A549 (cell line): Measurements from ENCODE around the gene KIF4B. TPM values are rescaled to one million over a fixed set of nuclear protein-coding genes. Genes with fewer than 3 reads are reported as not detected.

Experiments
- ATAC-seq, 2 experiments: fragments of 200-7000 bp in 1 of 2; fragments of >200 bp in 1 of 2; cut with Nextera tagmentation in 1 of 2; cut with Tn5 transposase in 1 of 2; 3 replicates each; pipeline versions ENCODE4 v1.8.0 to v1.9.1; 2018 to 2020; ENCODE audit warnings: mild to moderate bottlenecking in 1 of 2, moderate library complexity in 1 of 2
- CTCF ChIA-PET: fragments of 300-600 bp; sonication (Branson Sonifier 250); formaldehyde crosslinking; extraction: SDS; loops from one replicate; lab custom pipeline; 2021; ENCODE audit warnings: antibody characterized with exemption, inconsistent platforms; lab: Yijun Ruan, JAX
- POLR2A ChIA-PET: fragments of 350-600 bp; formaldehyde crosslinking; extraction: SDS; loops from one replicate; lab custom pipeline; 2021; ENCODE audit warnings: antibody characterized with exemption, inconsistent platforms; lab: Yijun Ruan, JAX
- DNase-seq, 2 experiments: peaks; one replicate each; pipeline versions ENCODE4 v3.0.0 to v3.0.0-alpha.2; 2011 to 2016; ENCODE audit warnings: low read depth in 1 of 2, low spot score in 1 of 2
- FAIRE-seq: peaks from 2 replicates; lab custom pipeline; 2011; peaks lifted over from hg19 to GRCh38; lab: Jason Lieb, UNC
- H3K27ac ChIP-seq, 2 experiments: fragments of >200 bp; sonication (Bioruptor Twin); formaldehyde crosslinking; 3 replicates each; pipeline ENCODE4 v1.5.1; 2016 to 2017
- H3K4me1 ChIP-seq: fragments of >200 bp; sonication (Bioruptor Twin); formaldehyde crosslinking; 3 replicates; pipeline ENCODE4 v1.6.1; 2016
- H3K4me2 ChIP-seq: fragments of >200 bp; sonication (Bioruptor Twin); formaldehyde crosslinking; 3 replicates; pipeline ENCODE4 v1.6.1; 2016
- H3K4me3 ChIP-seq: fragments of >200 bp; sonication (Bioruptor Twin); formaldehyde crosslinking; 3 replicates; pipeline ENCODE4 v1.5.1; 2016
- H3K9me3 ChIP-seq: fragments of >200 bp; sonication (Bioruptor Twin); formaldehyde crosslinking; 3 replicates; pipeline ENCODE4 v1.6.1; 2016
- BHLHE40 ChIP-seq: IDR thresholded peaks from 2 replicates; pipeline ENCODE4 v1.6.1; 2012; ENCODE audit warnings: low read depth, low read length, inconsistent platforms
- CBX2 ChIP-seq: fragments of 200-600 bp; sonication (generic); IDR thresholded peaks from 2 replicates; pipeline ENCODE4 v1.6.1; 2016; ENCODE audit warnings: low read depth, mild to moderate bottlenecking, borderline replicate concordance
- CHD4 ChIP-seq: fragments of 200-600 bp; sonication (generic); IDR thresholded peaks from 2 replicates; pipeline ENCODE4 v1.6.1; 2016; ENCODE audit warnings: antibody characterized with exemption, mild to moderate bottlenecking, borderline replicate concordance
- CTCF ChIP-seq: fragments of >200 bp; sonication (Bioruptor Twin); formaldehyde crosslinking; IDR thresholded peaks from 3 replicates; pipeline ENCODE4 v1.5.1; 2016
- E2F6 ChIP-seq: IDR thresholded peaks from 2 replicates; pipeline ENCODE4 v1.6.1; 2012; ENCODE audit warnings: low read depth, borderline replicate concordance
- EHMT2 ChIP-seq: fragments of 200-600 bp; sonication (generic); IDR thresholded peaks from 2 replicates; pipeline ENCODE4 v1.6.1; 2016; ENCODE audit warnings: antibody characterized with exemption, low read depth, mild to moderate bottlenecking, moderate library complexity
- ELK1 ChIP-seq: fragments of 150-350 bp; IDR thresholded peaks from 2 replicates; pipeline ENCODE4 v1.6.1; 2014; ENCODE audit warnings: low read depth, mild to moderate bottlenecking, low read length
- EP300 ChIP-seq, 2 experiments: fragments of >200 bp; sonication (Bioruptor Twin); formaldehyde crosslinking; IDR thresholded peaks; 2 replicates in 1 of 2; 3 replicates in 1 of 2; pipeline ENCODE4 v1.6.1; 2016 to 2017
- ESRRA ChIP-seq: fragments of 150-350 bp; IDR thresholded peaks from 2 replicates; pipeline ENCODE4 v1.6.1; 2014; ENCODE audit warnings: mild to moderate bottlenecking, low read length, borderline replicate concordance
- FOXS1 ChIP-seq: fragments of 250-450 bp; sonication (Bioruptor Pico); IDR thresholded peaks from 2 replicates; pipeline ENCODE4 v1.5.0; 2020; ENCODE audit warnings: mild to moderate bottlenecking, moderate library complexity
- HDAC2 ChIP-seq: fragments of 200-600 bp; sonication (generic); IDR thresholded peaks from 2 replicates; pipeline ENCODE4 v1.6.1; 2016
- HEYL ChIP-seq: fragments of 250-450 bp; sonication (Bioruptor Pico); IDR thresholded peaks from 2 replicates; pipeline ENCODE4 v1.8.0; 2021; ENCODE audit warnings: mild to moderate bottlenecking, moderate library complexity
- HOXB13 ChIP-seq: fragments of 250-450 bp; sonication (Bioruptor Pico); IDR thresholded peaks from 2 replicates; pipeline ENCODE4 v1.5.0; 2020; ENCODE audit warnings: low read depth, mild to moderate bottlenecking, moderate library complexity
- JUNB ChIP-seq: fragments of >200 bp; sonication (Bioruptor Twin); formaldehyde crosslinking; IDR thresholded peaks from 2 replicates; pipeline ENCODE4 v1.6.1; 2016
- MAFK ChIP-seq: fragments of 450-650 bp; IDR thresholded peaks from 2 replicates; pipeline ENCODE4 v1.6.1; 2014; ENCODE audit not compliant: partially characterized antibody
- MAX ChIP-seq: IDR thresholded peaks from 2 replicates; pipeline ENCODE4 v1.6.1; 2012
- NFE2L2 ChIP-seq: fragments of 150-350 bp; conservative IDR thresholded peaks from 2 replicates; pipeline ENCODE4 v1.6.1; 2014; ENCODE audit warnings: low read length
- NR3C1 ChIP-seq: fragments of >200 bp; sonication (Bioruptor Twin); formaldehyde crosslinking; IDR thresholded peaks from 3 replicates; pipeline ENCODE4 v1.6.1; 2017
- PHF8 ChIP-seq: fragments of 200-600 bp; sonication (generic); IDR thresholded peaks from 2 replicates; pipeline ENCODE4 v1.6.1; 2016; ENCODE audit warnings: low read depth, mild to moderate bottlenecking, antibody characterized with exemption, moderate library complexity, borderline replicate concordance
- RARB ChIP-seq: fragments of 250-450 bp; sonication (Bioruptor Pico); IDR thresholded peaks from 2 replicates; pipeline ENCODE4 v1.8.0; 2021; ENCODE audit warnings: mild to moderate bottlenecking, moderate library complexity
- RCOR1 ChIP-seq: fragments of 150-350 bp; IDR thresholded peaks from 2 replicates; pipeline ENCODE4 v1.6.1; 2014; ENCODE audit warnings: antibody characterized with exemption, low read length, low read depth
- SMC3 ChIP-seq: fragments of >200 bp; sonication (Bioruptor Twin); formaldehyde crosslinking; IDR thresholded peaks from 3 replicates; pipeline ENCODE4 v1.6.1; 2018; ENCODE audit warnings: inconsistent platforms
- TP53 ChIP-seq: fragments of 250-450 bp; sonication (Bioruptor Pico); IDR thresholded peaks from 2 replicates; pipeline ENCODE4 v1.5.0; 2021; ENCODE audit warnings: mild to moderate bottlenecking, moderate library complexity
- USF2 ChIP-seq: fragments of 450-650 bp; IDR thresholded peaks from 2 replicates; pipeline ENCODE4 v1.6.1; 2014; ENCODE audit warnings: antibody characterized with exemption
- ZFP36 ChIP-seq: fragments of 450-650 bp; IDR thresholded peaks from 2 replicates; pipeline ENCODE4 v1.6.1; 2014; ENCODE audit warnings: borderline replicate concordance; ENCODE audit not compliant: partially characterized antibody
- ZNF302 ChIP-seq: fragments of 250-450 bp; sonication (Bioruptor Pico); IDR thresholded peaks from 2 replicates; pipeline ENCODE4 v1.9.0; 2021; ENCODE audit warnings: inconsistent platforms, mild to moderate bottlenecking, moderate library complexity
- WGBS: methylation state at CpG from one replicate; pipeline ENCODE4 v1.1.6; 2017; ENCODE audit errors: missing lambda C conversion rate; 5-methylcytosine and 5-hydroxymethylcytosine counted together
- polyA plus RNA-seq, 4 experiments: library from polyadenylated mRNA; depleted of rRNA in 3 of 4; stranded (reverse); fragments of >200 nt; fragmentation: RNase III in 1 of 4; extraction: RNeasy Plus Mini Kit Qiagen cat#74134 plus additional on column Dnase treatment in 1 of 4; gene quantifications; 2 replicates in 3 of 4; 3 replicates in 1 of 4; pipeline ENCODE4 v1.2.3, GENCODE V29; 2011 to 2017

KIF4B gene
- polyA plus RNA-seq, 2 of the 4 experiments (the other 2 are of a cell fraction), result 0.05 to 0.13 TPM

- TF ChIP-seq CTCF (no peak), BHLHE40 (no peak), TP53 (CRISPR knock-in tag) (no peak), ESRRA (no peak), NFE2L2 (no peak), HOXB13 (CRISPR knock-in tag) (no peak), NR3C1 (no peak), RARB (CRISPR knock-in tag) (no peak), RCOR1 (no peak), ZNF302 (CRISPR knock-in tag) (no peak), ELK1 (no peak), CHD4 (no peak), CBX2 (no peak)
- TF ChIP-seq, all 56 proteins: peak for 0
Observed at GRCh38 chr5:155008669-155009068, 4.9 kb upstream of the KIF4B start (continued).

- WGBS, result 51% methylated on average over 3 of the region's 3 CpGs
- DNase-seq, result no peak
- CTCF ChIA-PET, result interaction anchor here (0.6 kb wide), 1 partner anchor 202 kb away, joined by 3 read pairs; no protein-coding TSS in a partner anchor
- Histone ChIP-seq H3K27ac (no peak overlapping the region), H3K4me1 (no peaks in the 10 kb centered on the region), H3K9me3 (no peaks in the 10 kb centered on the region), H3K4me3 (no peak overlapping the region), H3K4me2 (no peak overlapping the region)
- ATAC-seq, result no peak
- no peak for FAIRE-seq
- POLR2A ChIA-PET, result no interaction called here
- TF ChIP-seq RARB (CRISPR knock-in tag), result no peak
- TF ChIP-seq EHMT2, result no peak
- TF ChIP-seq USF2, result no peak
Observed at GRCh38 chr5:155010881-155011280, 2.7 kb upstream of the KIF4B start.

- ATAC-seq (no peak), DNase-seq (no peak), FAIRE-seq (no peak)
- ChIA-PET POLR2A (no interaction called here), CTCF (interaction anchor here (1.9 to 2.9 kb wide), 2 partner anchors 11 to 13 kb away, joined by 6 to 9 read pairs; no protein-coding TSS in a partner anchor)
- Histone ChIP-seq H3K9me3 (no peaks in the 10 kb centered on the region), H3K4me1 (no peaks in the 10 kb centered on the region), H3K27ac (no peak overlapping the region), H3K4me2 (no peak overlapping the region), H3K4me3 (no peak overlapping the region)
- no peak for TF ChIP-seq EP300 (IDR thresholded peaks at IDR 0.05)
- no peak for TF ChIP-seq PHF8
- TF ChIP-seq HEYL (CRISPR knock-in tag), result no peak
- TF ChIP-seq ELK1, result no peak
- no peak for TF ChIP-seq MAFK
- no peak for TF ChIP-seq FOXS1 (CRISPR knock-in tag)
- no peak for TF ChIP-seq BHLHE40
- TF ChIP-seq ESRRA, result no peak
- TF ChIP-seq EHMT2, result no peak
- no peak for TF ChIP-seq RARB (CRISPR knock-in tag)
- no peak for TF ChIP-seq HDAC2
- TF ChIP-seq JUNB, result no peak
- TF ChIP-seq MAX, result no peak
- TF ChIP-seq SMC3, result no peak
- no peak for TF ChIP-seq E2F6
- TF ChIP-seq ZFP36, result no peak
- WGBS, result 37% methylated on average over 6 of the region's 6 CpGs
Observed at GRCh38 chr5:155015239-155015638, 1.7 kb downstream of the KIF4B start.
